H9 (cell line): ENCODE data around the gene ITGA11. TPM values are rescaled to one million over a fixed set of nuclear protein-coding genes. Genes with fewer than 3 reads are reported as not detected.

Experiments used
- DNase-seq: peaks from one replicate; pipeline ENCODE4 v3.0.0-alpha.2; 2017
- H2AFZ ChIP-seq: one replicate; pipeline ENCODE4 v1.6.1; 2013; ENCODE audit warnings: mild to moderate bottlenecking, low read length, control low read depth, moderate library complexity
- H2AK5ac ChIP-seq: 2 replicates; pipeline ENCODE4 v1.6.1; 2013; ENCODE audit warnings: low read length, control low read depth, mixed read lengths; ENCODE audit not compliant: insufficient read length
- H2BK120ac ChIP-seq: one replicate; pipeline ENCODE4 v1.6.1; 2013; ENCODE audit warnings: low read depth, mild to moderate bottlenecking, low read length, control low read depth, inconsistent platforms; ENCODE audit not compliant: poor library complexity, severe bottlenecking
- H2BK12ac ChIP-seq: 2 replicates; pipeline ENCODE4 v1.6.1; 2013; ENCODE audit warnings: low read length, control low read depth, mixed read lengths, low read depth; ENCODE audit not compliant: insufficient read length
- H2BK15ac ChIP-seq: 2 replicates; pipeline ENCODE4 v1.6.1; 2013; ENCODE audit warnings: low read depth, low read length, control low read depth
- H2BK20ac ChIP-seq: one replicate; pipeline ENCODE4 v1.6.1; 2013; ENCODE audit warnings: low read depth, mild to moderate bottlenecking, low read length, control low read depth, inconsistent platforms; ENCODE audit not compliant: poor library complexity, severe bottlenecking
- H2BK5ac ChIP-seq: 2 replicates; pipeline ENCODE4 v1.6.1; 2013; ENCODE audit warnings: low read length, control low read depth, mixed read lengths; ENCODE audit not compliant: insufficient read length
- H3K14ac ChIP-seq: 2 replicates; pipeline ENCODE4 v1.6.1; 2013; ENCODE audit warnings: low read length, control low read depth; ENCODE audit not compliant: insufficient read depth
- H3K18ac ChIP-seq: 2 replicates; pipeline ENCODE4 v1.6.1; 2013; ENCODE audit warnings: low read depth, mild to moderate bottlenecking, mixed read lengths, low read length, control low read depth; ENCODE audit not compliant: insufficient read length
- H3K23ac ChIP-seq: 2 replicates; pipeline ENCODE4 v1.6.1; 2013; ENCODE audit warnings: low read length, control low read depth, mixed read lengths, low read depth; ENCODE audit not compliant: insufficient read length
- H3K23me2 ChIP-seq: 2 replicates; pipeline ENCODE4 v1.6.1; 2013; ENCODE audit warnings: low read depth, mild to moderate bottlenecking, mixed read lengths, low read length, control low read depth; ENCODE audit not compliant: insufficient read length, poor library complexity, severe bottlenecking
- H3K27ac ChIP-seq: 2 replicates; pipeline ENCODE4 v1.5.1; 2013; ENCODE audit warnings: low read length, control low read depth, mixed read lengths, low read depth; ENCODE audit not compliant: insufficient read length
- H3K27me3 ChIP-seq: 2 replicates; pipeline ENCODE4 v1.6.1; 2013; ENCODE audit warnings: low read length, control low read depth, inconsistent platforms; ENCODE audit not compliant: insufficient read depth
- H3K4ac ChIP-seq: 2 replicates; pipeline ENCODE4 v1.6.1; 2013; ENCODE audit warnings: low read depth, mild to moderate bottlenecking, control low read depth, inconsistent platforms, low read length, moderate library complexity
- H3K4me1 ChIP-seq: 2 replicates; pipeline ENCODE4 v1.6.1; 2013; ENCODE audit warnings: low read length, control low read depth, inconsistent platforms; ENCODE audit not compliant: insufficient read depth
- H3K4me2 ChIP-seq: 2 replicates; pipeline ENCODE4 v1.6.1; 2013; ENCODE audit warnings: low read length, control low read depth, mixed read lengths; ENCODE audit not compliant: insufficient read length, insufficient read depth
- H3K56ac ChIP-seq: 2 replicates; pipeline ENCODE4 v1.6.1; 2013; ENCODE audit warnings: low read depth, mild to moderate bottlenecking, mixed read lengths, low read length, control low read depth; ENCODE audit not compliant: insufficient read length
- H3K79me1 ChIP-seq: 2 replicates; pipeline ENCODE4 v1.6.1; 2013; ENCODE audit warnings: low read depth, mild to moderate bottlenecking, moderate library complexity, low read length, control low read depth, inconsistent platforms; ENCODE audit not compliant: insufficient read depth, poor library complexity, severe bottlenecking
- H3K79me2 ChIP-seq: 2 replicates; pipeline ENCODE4 v1.6.1; 2013; ENCODE audit warnings: low read length, control low read depth, inconsistent platforms; ENCODE audit not compliant: insufficient read depth
- H3K9ac ChIP-seq: 2 replicates; pipeline ENCODE4 v1.6.1; 2013; ENCODE audit warnings: low read length, control low read depth, mixed read lengths; ENCODE audit not compliant: insufficient read length; ENCODE audit errors: extremely low read depth
- H3K9me3 ChIP-seq: one replicate; pipeline ENCODE4 v1.6.1; 2013; ENCODE audit warnings: low read depth, low read length, inconsistent platforms; ENCODE audit not compliant: control insufficient read depth
- H3T11ph ChIP-seq: one replicate; pipeline ENCODE4 v1.6.1; 2013; ENCODE audit warnings: mild to moderate bottlenecking, low read length, control low read depth, inconsistent platforms
- H4K20me1 ChIP-seq: one replicate; pipeline ENCODE4 v1.6.1; 2013; ENCODE audit not compliant: control insufficient read depth, insufficient read length, insufficient read depth
- H4K5ac ChIP-seq: 2 replicates; pipeline ENCODE4 v1.6.1; 2013; ENCODE audit warnings: low read depth, mild to moderate bottlenecking, mixed read lengths, low read length, control low read depth; ENCODE audit not compliant: insufficient read length
- H4K8ac ChIP-seq: replicated peaks from 2 replicates; pipeline ENCODE4 v1.6.1; 2013; ENCODE audit warnings: low read length, control low read depth, mixed read lengths, low read depth; ENCODE audit not compliant: insufficient read length
- H4K91ac ChIP-seq: 2 replicates; pipeline ENCODE4 v1.6.1; 2013; ENCODE audit warnings: low read depth, mild to moderate bottlenecking, moderate library complexity, mixed read lengths, low read length, control low read depth; ENCODE audit not compliant: insufficient read length
- H3K27ac Mint-ChIP-seq, 3 experiments: 2 replicates in 2 of 3; 3 replicates in 1 of 3; pipeline ENCODE4 v1.8.0; 2020 to 2021; ENCODE audit warnings: mixed read lengths in 3 of 3, mild to moderate bottlenecking in 1 of 3, moderate library complexity in 1 of 3
- H3K27me3 Mint-ChIP-seq: 2 replicates; pipeline ENCODE4 v1.8.0; 2021; ENCODE audit warnings: low read depth, mild to moderate bottlenecking, moderate library complexity, mixed read lengths
- H3K36me3 Mint-ChIP-seq, 3 experiments: 2 replicates in 2 of 3; 3 replicates in 1 of 3; pipeline ENCODE4 v1.8.0; 2020 to 2021; ENCODE audit warnings: low read depth in 3 of 3, mixed read lengths in 3 of 3; ENCODE audit not compliant: insufficient read depth in 1 of 3
- H3K4me1 Mint-ChIP-seq, 2 experiments: 2 replicates each; pipeline ENCODE4 v1.8.0; 2020; ENCODE audit warnings: mixed read lengths in 2 of 2
- H3K4me3 Mint-ChIP-seq, 2 experiments: 2 replicates in 1 of 2; 3 replicates in 1 of 2; pipeline ENCODE4 v1.8.0; 2020 to 2021; ENCODE audit warnings: mild to moderate bottlenecking in 2 of 2, mixed read lengths in 2 of 2, moderate library complexity in 1 of 2
- H3K9me3 Mint-ChIP-seq, 2 experiments: 2 replicates in 1 of 2; 3 replicates in 1 of 2; pipeline ENCODE4 v1.8.0; 2020; ENCODE audit warnings: mild to moderate bottlenecking in 2 of 2, mixed read lengths in 2 of 2, moderate library complexity in 1 of 2
- WGBS: extraction: QIAGEN DNeasy Blood & Tissue Kit; methylation state at CpG from one replicate; pipeline ENCODE4 v1.1.7; 2013; ENCODE audit warnings: missing lambda C conversion rate, low lambda C conversion rate, mixed read lengths; ENCODE audit not compliant: insufficient read length; ENCODE audit errors: extremely low coverage; 5-methylcytosine and 5-hydroxymethylcytosine counted together
- total RNA-seq: library from RNA; stranded (reverse); gene quantifications from 2 replicates; pipeline ENCODE4 v1.2.1, GENCODE V29; 2021
- TF ChIP-seq, protein P1 (sequence below): fragments of 200-600 bp; sonication (generic); conservative IDR thresholded peaks from 3 replicates; pipeline ENCODE4 v1.8.0; 2021; ENCODE audit warnings: antibody characterized with exemption, mild to moderate bottlenecking

Gene ITGA11
- total RNA-seq, 1 experiment from 2014 or later: 0.07 TPM

DNA sequence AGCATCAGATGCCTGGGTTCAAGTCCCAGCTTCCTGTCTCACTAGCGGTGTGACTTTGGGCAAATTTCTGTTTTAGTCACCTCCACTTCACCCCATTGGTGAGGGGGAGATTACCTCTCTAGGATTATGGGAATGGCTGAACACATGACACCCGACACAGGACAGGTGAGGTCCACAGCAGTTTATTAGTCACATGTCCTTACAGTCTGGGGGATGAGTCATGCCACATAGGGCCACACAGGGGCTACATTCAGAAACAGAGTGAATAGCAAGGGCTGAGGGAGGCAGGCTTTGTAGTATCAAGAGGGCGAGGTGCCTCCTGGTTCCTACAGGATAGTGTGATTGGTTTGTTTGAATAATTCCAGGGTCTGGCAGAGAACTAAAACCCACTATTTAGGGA lies 15.2 kb upstream of the ITGA11 start:
- Histone ChIP-seq H2AFZ (no peak overlapping the region), H3K4ac (no peak overlapping the region), H2BK5ac (no peak overlapping the region), H3K14ac (no peak overlapping the region), H2BK120ac (no peak overlapping the region), H2BK15ac (no peak overlapping the region), H4K91ac (no peak overlapping the region), H3K79me2 (no peaks in the 10 kb centered on the region), H3K79me1 (no peaks in the 10 kb centered on the region), H2BK20ac (no peak overlapping the region), H3K56ac (no peak overlapping the region), H3K9me3 (no peaks in the 10 kb centered on the region), H2BK12ac (no peak overlapping the region), H3K23me2 (no peaks in the 10 kb centered on the region), H3K18ac (no peak overlapping the region), H2AK5ac (no peak overlapping the region), H4K8ac (no peak overlapping the region), H4K5ac (no peak overlapping the region), H3K27ac (no peak overlapping the region), H3T11ph (no peak overlapping the region), H4K20me1 (no peaks in the 10 kb centered on the region), H3K23ac (no peak overlapping the region), H3K4me2 (no peak overlapping the region), H3K9ac (no peak overlapping the region), H3K27me3 (0 out of 2 replicates have a peak, but pooled peaks cover 2% of the 10 kb centered on the region), H3K4me1 (no peaks in the 10 kb centered on the region)
- Mint-ChIP-seq H3K27me3 (peaks cover 15% of the 10 kb centered on the region), H3K4me3 (no peak overlapping the region), H3K4me1 (peaks cover 0 to 6% of the 10 kb centered on the region in 2 experiments; a peak in 2 of 4 replicates), H3K27ac (no peak overlapping the region), H3K9me3 (no peaks in the 10 kb centered on the region), H3K36me3 (no peaks in the 10 kb centered on the region)
- no peak for DNase-seq
- no CpG with 5 or more reads among the region's 3 CpGs for WGBS
- TF ChIP-seq, protein P1, sequence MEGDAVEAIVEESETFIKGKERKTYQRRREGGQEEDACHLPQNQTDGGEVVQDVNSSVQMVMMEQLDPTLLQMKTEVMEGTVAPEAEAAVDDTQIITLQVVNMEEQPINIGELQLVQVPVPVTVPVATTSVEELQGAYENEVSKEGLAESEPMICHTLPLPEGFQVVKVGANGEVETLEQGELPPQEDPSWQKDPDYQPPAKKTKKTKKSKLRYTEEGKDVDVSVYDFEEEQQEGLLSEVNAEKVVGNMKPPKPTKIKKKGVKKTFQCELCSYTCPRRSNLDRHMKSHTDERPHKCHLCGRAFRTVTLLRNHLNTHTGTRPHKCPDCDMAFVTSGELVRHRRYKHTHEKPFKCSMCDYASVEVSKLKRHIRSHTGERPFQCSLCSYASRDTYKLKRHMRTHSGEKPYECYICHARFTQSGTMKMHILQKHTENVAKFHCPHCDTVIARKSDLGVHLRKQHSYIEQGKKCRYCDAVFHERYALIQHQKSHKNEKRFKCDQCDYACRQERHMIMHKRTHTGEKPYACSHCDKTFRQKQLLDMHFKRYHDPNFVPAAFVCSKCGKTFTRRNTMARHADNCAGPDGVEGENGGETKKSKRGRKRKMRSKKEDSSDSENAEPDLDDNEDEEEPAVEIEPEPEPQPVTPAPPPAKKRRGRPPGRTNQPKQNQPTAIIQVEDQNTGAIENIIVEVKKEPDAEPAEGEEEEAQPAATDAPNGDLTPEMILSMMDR: no peak
